GM23338 (cell line): ENCODE data around the gene MYO3B. TPM values are rescaled to one million over a fixed set of nuclear protein-coding genes. Genes with fewer than 3 reads are reported as not detected.

Experiments used
- ATAC-seq: fragments of 200-7000 bp; cut with Tn5 transposase; 3 replicates; pipeline ENCODE4 v1.9.1; 2020
- DNase-seq: peaks from one replicate; pipeline ENCODE4 v3.0.0-alpha.2; 2015; ENCODE audit warnings: low spot score
- H2AFZ ChIP-seq: fragments of 200-600 bp; sonication (generic); 2 replicates; pipeline ENCODE4 v1.8.0; 2016; ENCODE audit warnings: antibody characterized with exemption, mild to moderate bottlenecking, moderate library complexity
- H3F3A ChIP-seq: fragments of 200-600 bp; sonication (generic); replicated peaks from 2 replicates; pipeline ENCODE4 v1.8.0; 2017; ENCODE audit warnings: antibody characterized with exemption, mixed run types, low read depth
- H3K27ac ChIP-seq: fragments of 200-600 bp; sonication (generic); 2 replicates; pipeline ENCODE4 v1.6.1; 2016; ENCODE audit warnings: low read depth
- H3K27me3 ChIP-seq: fragments of 200-600 bp; sonication (generic); 2 replicates; pipeline ENCODE4 v1.8.0; 2016; ENCODE audit warnings: mild to moderate bottlenecking, mixed run types, moderate library complexity; ENCODE audit not compliant: insufficient read depth
- H3K36me3 ChIP-seq: fragments of 200-600 bp; sonication (generic); 2 replicates; pipeline ENCODE4 v1.8.0; 2016; ENCODE audit warnings: mild to moderate bottlenecking; ENCODE audit not compliant: insufficient read depth
- H3K4me1 ChIP-seq: fragments of 200-600 bp; sonication (generic); 2 replicates; pipeline ENCODE4 v1.8.0; 2016; ENCODE audit warnings: mild to moderate bottlenecking, moderate library complexity; ENCODE audit not compliant: insufficient read depth
- H3K4me2 ChIP-seq: fragments of 200-600 bp; sonication (generic); 2 replicates; pipeline ENCODE4 v1.7.1; 2017; ENCODE audit warnings: mixed run types
- H3K4me3 ChIP-seq: fragments of 200-600 bp; sonication (generic); 2 replicates; pipeline ENCODE4 v1.6.1; 2016; ENCODE audit warnings: mixed run types
- H3K79me2 ChIP-seq: fragments of 200-600 bp; sonication (generic); replicated peaks from 2 replicates; pipeline ENCODE4 v1.8.0; 2017; ENCODE audit warnings: mild to moderate bottlenecking; ENCODE audit not compliant: insufficient read depth
- H3K9me2 ChIP-seq: fragments of 200-600 bp; sonication (generic); 2 replicates; pipeline ENCODE4 v1.8.0; 2017; ENCODE audit not compliant: insufficient read depth
- H4K20me1 ChIP-seq: fragments of 200-600 bp; sonication (generic); replicated peaks from 2 replicates; pipeline ENCODE4 v1.8.0; 2017; ENCODE audit warnings: mild to moderate bottlenecking; ENCODE audit not compliant: insufficient read depth
- H3K27ac Mint-ChIP-seq: 2 replicates; pipeline ENCODE4 v1.8.0; 2020; ENCODE audit warnings: inconsistent platforms, mild to moderate bottlenecking, moderate library complexity, mixed read lengths
- H3K27me3 Mint-ChIP-seq: 3 replicates; pipeline ENCODE4 v1.8.0; 2022; ENCODE audit warnings: low read depth, mild to moderate bottlenecking, moderate library complexity, mixed read lengths, inconsistent platforms; ENCODE audit not compliant: insufficient read depth, poor library complexity
- H3K36me3 Mint-ChIP-seq: 3 replicates; pipeline ENCODE4 v1.8.0; 2021; ENCODE audit warnings: low read depth, mild to moderate bottlenecking, inconsistent platforms, moderate library complexity, mixed read lengths
- H3K4me1 Mint-ChIP-seq: 3 replicates; pipeline ENCODE4 v1.8.0; 2020; ENCODE audit warnings: mild to moderate bottlenecking, inconsistent platforms, mixed read lengths
- H3K4me3 Mint-ChIP-seq: 3 replicates; pipeline ENCODE4 v1.8.0; 2021; ENCODE audit warnings: moderate library complexity, mild to moderate bottlenecking, inconsistent platforms, mixed read lengths
- H3K9me3 Mint-ChIP-seq: 3 replicates; pipeline ENCODE4 v1.8.0; 2020; ENCODE audit warnings: moderate library complexity, mild to moderate bottlenecking, inconsistent platforms, mixed read lengths
- CTCF ChIP-seq, 2 experiments: fragments of 200-600 bp in 1 of 2; sonication (generic) in 1 of 2; conservative IDR thresholded peaks; 2 replicates each; pipeline versions ENCODE4 v1.5.1 to v1.6.1; 2016 to 2017; ENCODE audit warnings: antibody characterized with exemption in 2 of 2, low read depth in 2 of 2, mild to moderate bottlenecking in 2 of 2, moderate library complexity in 1 of 2
- EZH2phosphoT487 ChIP-seq: fragments of 200-600 bp; sonication (generic); IDR thresholded peaks from one replicate; pipeline ENCODE4 v1.8.1; 2018; ENCODE audit warnings: antibody characterized with exemption; ENCODE audit not compliant: unreplicated experiment
- JUNB ChIP-seq: IDR thresholded peaks from one replicate; pipeline ENCODE4 v1.6.1; 2016; ENCODE audit warnings: antibody characterized with exemption; ENCODE audit not compliant: unreplicated experiment
- POLR2AphosphoS5 ChIP-seq: IDR thresholded peaks from 2 replicates; pipeline ENCODE4 v1.6.1; 2016; ENCODE audit warnings: antibody characterized with exemption, low read depth
- ZNF462 ChIP-seq: fragments of 250-450 bp; sonication (Bioruptor Pico); IDR thresholded peaks from 2 replicates; pipeline ENCODE4 v1.5.0; 2020; ENCODE audit warnings: mild to moderate bottlenecking, moderate library complexity
- polyA plus RNA-seq: library from polyadenylated mRNA; unstranded; fragments of >200 nt; fragmentation: Nextera tagmentation; extraction: Ambion mirVana; gene quantifications from 2 replicates; pipeline ENCODE4 v1.2.1, GENCODE V29; 2016
- total RNA-seq: library from RNA; depleted of rRNA; stranded (reverse); fragments of >200 nt; shearing (Covaris generic); gene quantifications from 2 replicates; pipeline ENCODE4 v1.2.3, GENCODE V29; 2014

Gene MYO3B
- total and polyA plus RNA-seq, 2 experiments from 2014 or later, result 0.42 TPM; not detected in 1

- TF ChIP-seq ZNF462 (CRISPR knock-in tag), result no peak
- no peak for TF ChIP-seq EZH2phosphoT487
- no peak for TF ChIP-seq JUNB
These were observed 279.8 kb downstream of the MYO3B start (continued) for GRCh38 chr2:170457742-170458141.

- Histone ChIP-seq H3K4me3 (no peak overlapping the region), H3K4me1 (peaks cover 7% of the 10 kb centered on the region; the same call in 1 of the 2 replicates), H3K9me2 (0 out of 2 replicates have a peak, but pooled peaks cover 4% of the 10 kb centered on the region), H3K27ac (no peak overlapping the region), H2AFZ (0 out of 2 replicates have a peak overlapping the region, but pooled peaks have one; percentile 0), H3K79me2 (no peaks in the 10 kb centered on the region), H3K27me3 (no peaks in the 10 kb centered on the region), H3K4me2 (no peak overlapping the region), H3K36me3 (no peaks in the 10 kb centered on the region), H3F3A (no peaks in the 10 kb centered on the region), H4K20me1 (no peaks in the 10 kb centered on the region)
- H3K36me3 Mint-ChIP-seq, result peaks cover 16% of the 10 kb centered on the region; the same call in 2 of the 3 replicates
- peaks cover 14% of the 10 kb centered on the region for H3K4me1 Mint-ChIP-seq
- peaks cover 20% of the 10 kb centered on the region for H3K9me3 Mint-ChIP-seq
- H3K27me3 Mint-ChIP-seq, result peaks cover 3% of the 10 kb centered on the region
- no peak overlapping the region for H3K27ac Mint-ChIP-seq
- ATAC-seq (peak; percentile 79), DNase-seq (peak; percentile 52)
- TF ChIP-seq POLR2AphosphoS5 (no peak), CTCF (conservative IDR thresholded peaks at IDR 0.05; ENCODE audit: low read depth in 2 of 2) (peak in 1 of 2 experiments; percentile 65; a peak in 2 of 4 replicates)
- no peak overlapping the region for H3K4me3 Mint-ChIP-seq
These were observed 283.9 kb downstream of the MYO3B start for GRCh38 chr2:170461889-170462288.
